ENCODE data around the gene PHIP.

DNA sequence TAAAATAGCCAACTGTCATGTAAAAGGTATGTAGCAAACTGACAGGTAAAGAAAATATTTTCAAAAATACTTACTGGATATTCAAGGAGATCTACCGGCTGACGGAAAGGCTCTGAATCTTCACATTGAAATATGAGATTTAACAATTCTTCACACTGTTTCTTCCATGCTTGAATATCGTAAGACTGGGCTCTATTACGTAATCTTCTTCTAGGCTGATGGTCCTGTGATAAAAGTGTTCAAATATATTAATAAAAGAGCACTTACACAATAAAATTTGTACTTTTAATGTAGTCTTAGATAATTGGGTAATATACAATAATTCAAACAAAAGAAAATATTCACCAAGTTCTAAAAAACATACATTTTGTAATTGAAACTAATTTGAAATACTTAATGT lies 123.3 kb downstream of the PHIP start:
- TF ChIP-seq, protein P1, sequence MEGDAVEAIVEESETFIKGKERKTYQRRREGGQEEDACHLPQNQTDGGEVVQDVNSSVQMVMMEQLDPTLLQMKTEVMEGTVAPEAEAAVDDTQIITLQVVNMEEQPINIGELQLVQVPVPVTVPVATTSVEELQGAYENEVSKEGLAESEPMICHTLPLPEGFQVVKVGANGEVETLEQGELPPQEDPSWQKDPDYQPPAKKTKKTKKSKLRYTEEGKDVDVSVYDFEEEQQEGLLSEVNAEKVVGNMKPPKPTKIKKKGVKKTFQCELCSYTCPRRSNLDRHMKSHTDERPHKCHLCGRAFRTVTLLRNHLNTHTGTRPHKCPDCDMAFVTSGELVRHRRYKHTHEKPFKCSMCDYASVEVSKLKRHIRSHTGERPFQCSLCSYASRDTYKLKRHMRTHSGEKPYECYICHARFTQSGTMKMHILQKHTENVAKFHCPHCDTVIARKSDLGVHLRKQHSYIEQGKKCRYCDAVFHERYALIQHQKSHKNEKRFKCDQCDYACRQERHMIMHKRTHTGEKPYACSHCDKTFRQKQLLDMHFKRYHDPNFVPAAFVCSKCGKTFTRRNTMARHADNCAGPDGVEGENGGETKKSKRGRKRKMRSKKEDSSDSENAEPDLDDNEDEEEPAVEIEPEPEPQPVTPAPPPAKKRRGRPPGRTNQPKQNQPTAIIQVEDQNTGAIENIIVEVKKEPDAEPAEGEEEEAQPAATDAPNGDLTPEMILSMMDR (IDR thresholded peaks at IDR 0.05; ENCODE audit: low read length), result no peak
- no peak for TF ChIP-seq EZH2 (IDR thresholded peaks at IDR 0.05; ENCODE audit: borderline replicate concordance, low read length)
